Measurements from ENCODE around the gene ATP10A.

ATP10A gene

GRCh38 chr15:25717457-25718168 is 145.5 kb downstream of the ATP10A start:
- no peak for DNase-seq (ENCODE audit: low read depth, low spot score)

GRCh38 chr15:25717127-25717456 is 146.0 kb downstream of the ATP10A start:
- no peak for DNase-seq (ENCODE audit: low read depth, low spot score)

GRCh38 chr15:25716414-25717126 is 146.6 kb downstream of the ATP10A start:
- DNase-seq (ENCODE audit: low read depth, low spot score): no peak

GRCh38 chr15:25715536-25716413 is 147.4 kb downstream of the ATP10A start:
- DNase-seq (ENCODE audit: low read depth, low spot score): no peak

- no peak for DNase-seq (ENCODE audit: low read depth, low spot score)
These were observed 148.6 kb downstream of the ATP10A start for GRCh38 chr15:25714538-25714840.

GRCh38 chr15:25713736-25714537 is 149.2 kb downstream of the ATP10A start:
- DNase-seq (ENCODE audit: low read depth, low spot score): no peak

- no peak for DNase-seq (ENCODE audit: low read depth, low spot score)
These were observed 150.2 kb downstream of the ATP10A start for GRCh38 chr15:25712961-25713355.

GRCh38 chr15:25712192-25712960 is 150.8 kb downstream of the ATP10A start:
- DNase-seq (ENCODE audit: low read depth, low spot score): no peak

- no peak for DNase-seq (ENCODE audit: low read depth, low spot score)
These were observed 151.4 kb downstream of the ATP10A start for GRCh38 chr15:25711691-25712090.

GRCh38 chr15:25711164-25711563 is 152.0 kb downstream of the ATP10A start:
- no peak for DNase-seq (ENCODE audit: low read depth, low spot score)

GRCh38 chr15:25710184-25710583 is 152.9 kb downstream of the ATP10A start:
- DNase-seq (ENCODE audit: low read depth, low spot score): no peak

- DNase-seq (ENCODE audit: low read depth, low spot score): no peak
These were observed 153.5 kb downstream of the ATP10A start for GRCh38 chr15:25709437-25710159.

GRCh38 chr15:25708391-25708790 is 154.7 kb downstream of the ATP10A start:
- no peak for DNase-seq (ENCODE audit: low read depth, low spot score)

- DNase-seq (ENCODE audit: low read depth, low spot score): no peak
These were observed 155.3 kb downstream of the ATP10A start for GRCh38 chr15:25707656-25708365.

- no peak for DNase-seq (ENCODE audit: low read depth, low spot score)
These were observed 156.8 kb downstream of the ATP10A start for GRCh38 chr15:25706176-25706955.

GRCh38 chr15:25705433-25706115 is 157.6 kb downstream of the ATP10A start:
- DNase-seq (ENCODE audit: low read depth, low spot score): no peak

- DNase-seq (ENCODE audit: low read depth, low spot score): no peak
These were observed 159.4 kb downstream of the ATP10A start for GRCh38 chr15:25703726-25704125.

- DNase-seq (ENCODE audit: low read depth, low spot score): no peak
These were observed 161.2 kb downstream of the ATP10A start for GRCh38 chr15:25701721-25702465.
